GM21576 (cell line): Measurements from ENCODE around the gene IL4.

Experiments
- ATAC-seq: cut with Tn5 transposase; IDR thresholded peaks from one replicate; pipeline ENCODE4 v1.9.1; 2021; ENCODE audit warnings: mild to moderate bottlenecking, moderate library complexity; ENCODE audit not compliant: unreplicated experiment

Gene IL4

DNA sequence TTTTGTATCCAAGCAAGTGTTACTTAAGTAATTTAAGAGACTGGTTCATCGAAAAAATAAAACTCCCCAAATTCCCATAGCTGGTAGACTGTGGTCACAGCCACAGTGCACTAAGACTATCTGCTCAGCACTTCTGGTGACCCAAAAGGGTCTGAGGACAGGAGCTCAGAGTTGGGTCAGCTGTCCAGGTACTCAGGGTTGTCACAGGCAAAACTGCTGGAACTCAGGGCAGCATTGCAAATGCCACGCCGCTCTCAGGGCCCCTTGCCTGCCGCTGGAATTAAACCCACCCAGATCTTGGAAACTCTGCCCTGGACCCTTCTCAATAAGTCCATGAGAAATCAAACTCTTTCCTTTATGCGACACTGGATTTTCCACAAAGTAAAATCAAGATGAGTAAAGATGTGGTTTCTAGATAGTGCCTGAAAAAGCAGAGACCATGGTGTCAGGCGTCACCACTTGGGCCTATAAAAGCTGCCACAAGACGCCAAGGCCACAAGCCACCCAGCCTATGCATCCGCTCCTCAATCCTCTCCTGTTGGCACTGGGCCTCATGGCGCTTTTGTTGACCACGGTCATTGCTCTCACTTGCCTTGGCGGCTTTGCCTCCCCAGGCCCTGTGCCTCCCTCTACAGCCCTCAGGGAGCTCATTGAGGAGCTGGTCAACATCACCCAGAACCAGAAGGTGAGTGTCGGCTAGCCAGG, 16.0 kb upstream of the IL4 start, which contains the start of gene IL13:
IL13 (plus strand) TSS at position 498 of the 705 bp plus-strand sequence; CDS start at position 512, 14 bp downstream.
- ATAC-seq = no peak

DNA sequence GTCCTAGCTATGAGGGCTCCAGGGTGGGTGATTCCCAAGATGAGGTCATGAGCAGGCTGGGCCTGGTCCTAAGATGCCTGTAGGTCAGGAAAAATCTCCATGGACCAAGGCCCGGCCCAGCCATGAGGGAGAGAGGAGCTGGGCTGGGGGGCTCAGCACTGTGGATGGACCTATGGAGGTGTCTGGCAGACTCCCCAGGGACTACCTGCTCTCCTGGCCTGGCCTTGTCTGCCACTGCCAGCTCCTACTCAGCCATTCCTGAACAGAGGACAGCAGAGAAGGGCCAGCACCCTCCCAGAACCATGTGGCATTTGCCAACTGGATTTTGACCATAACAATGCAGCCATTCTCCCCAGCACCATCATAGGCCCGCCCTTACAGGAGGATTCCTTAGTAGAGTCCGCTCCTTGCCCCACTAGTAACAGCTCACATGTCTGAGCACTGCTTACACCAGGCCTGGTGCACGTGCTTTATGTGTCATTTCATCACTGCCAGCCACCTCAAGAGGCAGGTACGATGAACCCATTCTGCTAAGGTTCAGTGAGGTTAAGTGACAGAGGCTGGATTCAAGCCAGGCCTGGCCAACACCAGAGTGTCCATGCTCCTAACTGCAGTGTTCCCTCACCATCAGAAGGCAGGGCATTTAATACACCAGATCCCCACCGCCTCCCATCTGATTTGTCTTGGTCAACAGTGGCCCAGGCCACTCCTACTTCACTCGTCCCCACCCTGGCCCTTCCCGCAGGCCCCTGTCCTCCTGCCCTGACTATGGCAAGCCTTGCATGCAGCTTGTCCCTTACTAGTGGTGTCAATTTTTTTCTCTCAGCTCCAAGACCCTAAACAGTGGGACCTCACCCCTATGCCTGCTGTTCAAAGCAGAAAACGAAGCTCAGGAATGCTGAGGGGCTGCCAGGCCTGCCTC, 15.1 kb upstream of the IL4 start:
- ATAC-seq = no peak

DNA sequence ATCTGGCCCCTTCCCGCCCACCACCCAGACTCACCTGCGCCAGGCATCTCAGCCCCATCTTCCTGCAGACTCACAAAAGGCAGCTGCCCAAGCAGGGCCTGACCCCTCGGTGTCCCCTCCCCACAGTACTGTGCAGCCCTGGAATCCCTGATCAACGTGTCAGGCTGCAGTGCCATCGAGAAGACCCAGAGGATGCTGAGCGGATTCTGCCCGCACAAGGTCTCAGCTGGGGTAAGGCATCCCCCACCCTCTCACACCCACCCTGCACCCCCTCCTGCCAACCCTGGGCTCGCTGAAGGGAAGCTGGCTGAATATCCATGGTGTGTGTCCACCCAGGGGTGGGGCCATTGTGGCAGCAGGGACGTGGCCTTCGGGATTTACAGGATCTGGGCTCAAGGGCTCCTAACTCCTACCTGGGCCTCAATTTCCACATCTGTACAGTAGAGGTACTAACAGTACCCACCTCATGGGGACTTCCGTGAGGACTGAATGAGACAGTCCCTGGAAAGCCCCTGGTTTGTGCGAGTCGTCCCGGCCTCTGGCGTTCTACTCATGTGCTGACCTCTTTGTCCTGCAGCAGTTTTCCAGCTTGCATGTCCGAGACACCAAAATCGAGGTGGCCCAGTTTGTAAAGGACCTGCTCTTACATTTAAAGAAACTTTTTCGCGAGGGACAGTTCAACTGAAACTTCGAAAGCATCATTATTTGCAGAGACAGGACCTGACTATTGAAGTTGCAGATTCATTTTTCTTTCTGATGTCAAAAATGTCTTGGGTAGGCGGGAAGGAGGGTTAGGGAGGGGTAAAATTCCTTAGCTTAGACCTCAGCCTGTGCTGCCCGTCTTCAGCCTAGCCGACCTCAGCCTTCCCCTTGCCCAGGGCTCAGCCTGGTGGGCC, 13.9 kb upstream of the IL4 start:
- ATAC-seq = no peak

DNA sequence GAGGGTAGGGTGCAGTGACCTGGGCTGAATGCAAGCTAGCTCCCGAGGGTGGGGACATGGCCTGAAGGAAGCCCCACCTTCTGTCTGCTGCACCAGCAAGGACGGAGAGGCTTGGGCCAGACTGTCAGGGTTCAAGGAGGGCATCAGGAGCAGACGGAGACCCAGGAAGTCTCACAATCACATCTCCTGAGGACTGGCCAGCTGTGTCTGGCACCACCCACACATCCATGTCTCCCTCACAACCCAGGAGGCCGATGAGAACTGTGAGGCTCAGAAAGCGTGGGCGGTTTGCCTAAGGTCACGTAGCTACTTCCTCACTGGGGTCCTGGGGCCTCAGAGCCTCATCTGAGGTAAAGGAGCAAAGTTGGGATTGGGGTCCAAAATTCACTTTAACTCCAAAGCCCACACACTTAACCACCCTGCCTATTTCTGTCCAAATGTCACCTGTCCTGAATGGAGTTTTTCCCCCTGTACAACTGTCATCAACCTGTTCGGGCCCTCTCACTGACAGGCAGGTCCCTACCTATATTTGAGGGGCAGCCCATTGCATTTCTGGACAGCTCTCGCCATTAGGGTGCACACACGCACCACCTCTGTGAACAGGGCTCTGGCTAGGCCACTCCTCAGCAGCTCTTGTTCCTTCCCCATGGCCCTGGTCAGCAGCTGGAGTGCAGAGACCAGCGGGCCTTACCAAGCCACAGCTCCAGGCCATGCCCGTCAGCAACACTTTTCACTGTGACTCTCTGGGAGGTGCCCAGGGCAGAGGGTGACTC, 12.4 kb upstream of the IL4 start:
- no peak for ATAC-seq

DNA sequence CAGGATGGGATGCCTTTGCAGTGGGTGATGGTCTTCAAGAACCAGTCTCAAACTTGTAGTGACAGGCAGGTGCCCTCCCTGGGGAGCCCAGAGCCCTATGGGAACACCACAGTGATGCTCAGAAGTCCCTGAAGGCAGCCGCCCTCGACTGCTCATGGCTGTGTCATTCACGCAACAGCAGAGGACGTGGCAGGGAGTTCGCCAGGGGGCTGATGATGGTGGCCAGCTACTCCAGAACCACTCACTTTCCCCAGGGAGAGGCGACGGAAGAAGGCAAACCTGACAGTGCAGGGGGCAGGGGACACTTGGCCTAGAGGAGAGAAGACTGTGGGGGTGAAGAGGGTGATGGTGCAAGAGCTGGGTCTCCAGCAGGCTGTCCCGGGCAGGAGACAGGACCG, 11.8 kb upstream of the IL4 start:
- no peak for ATAC-seq

DNA sequence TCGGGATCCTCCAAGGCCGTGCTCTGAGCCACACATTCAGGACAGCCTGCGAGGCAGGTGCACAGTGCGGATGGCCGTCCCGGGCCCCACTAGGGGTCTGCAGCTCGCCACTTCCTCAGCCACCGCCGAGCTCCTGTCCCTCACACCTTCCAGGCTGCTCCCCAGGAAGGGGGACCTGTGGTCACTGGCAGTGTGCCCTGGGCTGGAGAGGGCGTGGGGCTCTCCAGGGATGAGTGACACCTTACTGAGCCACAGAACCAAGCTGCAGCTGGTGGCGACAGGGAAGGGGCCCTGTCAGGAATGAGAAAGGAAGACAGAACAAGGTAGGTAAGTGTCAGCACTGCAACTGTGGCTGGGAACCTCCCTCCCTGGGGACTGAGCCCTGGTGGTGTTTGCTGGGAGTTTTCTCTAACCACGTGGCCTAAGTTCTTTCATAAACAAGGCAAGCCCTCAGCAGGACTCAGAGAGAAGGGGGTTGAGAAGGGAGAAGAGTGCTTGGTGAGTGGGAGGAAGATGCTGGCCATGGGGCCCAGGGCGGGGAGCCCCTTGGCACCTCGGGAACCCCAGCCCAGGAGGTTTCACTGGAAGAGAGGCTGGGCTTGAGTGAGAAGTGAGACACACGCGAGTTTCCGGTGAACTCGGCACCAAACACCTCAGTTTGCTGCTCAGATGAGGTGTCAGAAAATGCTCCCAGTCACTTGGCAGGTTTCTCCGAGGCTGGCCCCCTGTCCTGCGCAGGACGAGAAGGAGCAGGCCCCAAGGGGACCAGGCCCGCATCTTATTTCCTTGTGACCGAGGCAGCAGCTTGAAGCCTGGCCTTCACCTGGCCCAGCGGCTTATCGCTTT, 10.6 kb upstream of the IL4 start:
- peak; percentile 55 for ATAC-seq

DNA sequence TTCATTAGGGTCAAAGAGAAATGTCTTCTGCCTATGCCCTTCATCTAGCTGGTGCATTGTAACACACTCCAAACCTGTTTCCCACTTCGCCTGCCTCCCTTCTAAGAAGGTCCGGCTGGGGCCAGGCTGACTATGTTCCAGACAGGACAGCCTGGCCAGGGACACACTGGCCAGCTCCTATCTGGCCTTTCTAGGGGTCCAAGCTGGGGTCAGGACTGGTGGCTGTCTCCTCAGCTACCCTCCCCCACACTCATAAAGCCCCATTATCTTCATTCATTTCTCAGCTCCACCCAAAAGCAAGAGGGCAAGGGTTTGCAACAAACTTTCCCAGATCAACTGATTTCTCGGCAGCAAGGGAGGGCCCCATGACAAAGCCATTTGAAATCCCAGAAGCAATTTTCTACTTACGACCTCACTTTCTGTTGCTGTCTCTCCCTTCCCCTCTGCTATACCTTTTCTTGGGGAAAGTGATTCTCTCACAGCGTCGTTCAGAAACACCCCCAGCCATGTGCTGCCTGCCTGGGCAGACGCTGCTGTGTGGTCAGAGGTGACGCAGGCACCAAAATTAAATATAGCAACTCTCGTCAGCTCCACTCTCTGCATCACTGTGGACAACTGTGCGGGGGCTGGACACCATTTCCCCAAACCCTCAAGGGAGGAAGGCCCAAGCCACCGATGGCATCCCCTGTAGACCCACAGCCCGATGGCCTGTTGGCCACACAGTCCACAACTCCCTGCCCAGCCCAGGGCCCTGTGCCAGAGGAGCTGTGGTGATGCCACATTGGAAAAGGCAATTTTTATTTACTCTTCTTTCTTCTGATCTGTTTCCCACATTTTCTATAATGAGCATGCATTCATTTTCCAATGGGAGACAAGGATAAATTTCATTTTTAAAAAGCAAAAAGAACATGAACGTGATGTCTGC, 9.8 kb upstream of the IL4 start:
- peak; percentile 46 for ATAC-seq

DNA sequence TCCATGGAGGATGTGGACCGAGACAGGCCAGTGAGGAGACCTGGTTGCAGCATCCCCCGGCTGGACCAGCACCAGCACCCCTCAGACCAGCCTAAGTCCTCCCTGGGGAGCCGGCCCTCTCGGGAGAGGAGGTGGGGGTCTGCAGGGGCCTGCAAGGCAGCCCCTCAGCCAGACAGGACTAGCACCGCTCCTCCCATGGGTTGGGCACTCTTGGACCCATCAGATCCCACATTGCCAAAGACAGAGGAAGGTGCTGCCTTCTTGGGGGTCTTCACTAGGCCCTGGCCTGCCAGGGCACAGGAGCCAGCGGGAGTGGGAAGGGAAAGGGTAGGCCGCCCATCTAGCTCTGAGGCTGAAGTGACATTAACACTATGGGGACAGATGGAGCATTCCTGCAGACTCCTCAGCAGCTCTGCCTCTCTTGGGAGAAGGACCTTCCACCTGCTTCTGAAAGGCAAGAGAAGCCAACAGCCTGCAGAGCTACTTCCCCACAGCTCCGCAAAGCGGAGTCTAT, 9.0 kb upstream of the IL4 start:
- no peak for ATAC-seq

DNA sequence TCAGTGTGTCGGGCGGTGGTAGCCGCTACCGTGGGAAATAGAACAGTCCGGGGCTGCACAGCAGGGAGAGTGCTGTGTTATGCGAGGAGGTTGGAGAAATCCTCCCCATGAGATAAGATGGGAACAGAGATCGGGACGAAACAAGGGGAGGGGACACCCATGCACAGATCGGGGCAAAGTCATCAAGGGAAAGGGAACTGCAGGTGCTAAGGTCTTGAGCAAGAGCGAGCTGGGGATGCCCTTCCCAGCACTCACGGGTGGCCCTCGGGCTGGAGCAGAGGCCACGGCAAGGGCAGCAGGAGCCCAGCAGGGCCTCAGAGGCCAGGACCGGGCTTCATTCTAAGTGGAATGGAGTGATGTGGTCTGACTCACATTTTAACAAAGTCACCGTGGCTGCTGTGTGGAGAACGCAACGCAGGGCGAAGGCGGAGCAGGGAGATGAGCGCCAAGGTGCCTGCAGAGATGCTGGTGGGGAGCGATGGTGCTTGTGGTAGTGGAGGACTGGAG, 8.2 kb upstream of the IL4 start:
- ATAC-seq = no peak

DNA sequence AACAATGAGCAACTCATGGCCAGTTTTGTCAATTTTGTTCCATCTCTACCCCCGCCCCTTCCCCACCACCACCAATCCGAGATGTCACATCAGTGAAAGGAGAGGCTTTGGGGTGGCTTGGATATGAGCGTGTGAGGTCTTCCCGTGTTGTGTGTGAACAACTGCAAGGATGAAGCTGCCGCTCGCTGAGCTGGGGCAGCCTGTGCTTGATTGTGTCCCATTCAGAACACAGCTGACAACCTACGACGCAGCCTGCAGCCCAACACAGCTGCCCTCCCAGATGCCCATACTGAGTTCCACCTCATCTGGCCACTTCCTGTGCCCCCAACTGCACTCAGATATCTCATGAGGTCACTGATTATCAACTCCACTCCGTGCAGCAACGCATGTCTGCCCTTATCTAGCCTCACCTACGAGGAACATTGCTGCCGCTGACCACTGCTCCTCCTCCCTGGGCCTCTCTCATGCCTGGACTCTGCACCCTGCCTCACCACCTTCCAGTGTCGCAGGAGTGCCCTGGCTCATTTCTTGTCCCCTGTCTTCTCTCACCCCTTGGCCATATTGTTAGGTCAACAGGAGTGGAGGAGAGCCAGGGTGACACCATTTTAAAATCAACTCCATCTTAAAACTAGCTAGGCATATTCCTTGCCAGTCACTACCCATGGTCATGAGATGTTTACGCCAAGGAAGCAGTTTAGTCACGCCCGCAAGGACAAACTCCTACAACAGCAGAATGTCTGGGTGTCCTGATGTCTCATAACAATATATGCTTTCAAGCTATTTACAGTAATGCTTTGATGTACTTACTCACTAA, 7.3 kb upstream of the IL4 start:
- no peak for ATAC-seq

DNA sequence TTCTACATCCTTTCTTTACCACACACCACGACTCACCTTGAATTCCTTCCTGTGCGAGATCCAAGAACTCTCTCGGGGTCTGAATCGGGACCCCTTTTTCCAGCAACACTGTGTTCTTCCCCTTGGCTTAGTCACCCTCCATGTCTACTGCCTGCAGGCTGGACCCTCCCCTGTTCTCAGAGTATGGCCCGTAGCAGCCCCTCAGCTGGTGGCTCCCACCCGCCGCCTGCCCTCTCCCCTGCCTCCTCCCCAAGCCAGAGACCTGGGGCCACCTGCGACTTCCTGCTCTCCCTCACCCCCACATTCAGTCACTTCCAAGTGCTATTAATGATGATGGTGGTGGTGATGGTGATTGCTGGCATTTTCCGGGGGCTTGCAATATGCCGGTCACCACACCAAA, 6.5 kb upstream of the IL4 start:
- no peak for ATAC-seq

DNA sequence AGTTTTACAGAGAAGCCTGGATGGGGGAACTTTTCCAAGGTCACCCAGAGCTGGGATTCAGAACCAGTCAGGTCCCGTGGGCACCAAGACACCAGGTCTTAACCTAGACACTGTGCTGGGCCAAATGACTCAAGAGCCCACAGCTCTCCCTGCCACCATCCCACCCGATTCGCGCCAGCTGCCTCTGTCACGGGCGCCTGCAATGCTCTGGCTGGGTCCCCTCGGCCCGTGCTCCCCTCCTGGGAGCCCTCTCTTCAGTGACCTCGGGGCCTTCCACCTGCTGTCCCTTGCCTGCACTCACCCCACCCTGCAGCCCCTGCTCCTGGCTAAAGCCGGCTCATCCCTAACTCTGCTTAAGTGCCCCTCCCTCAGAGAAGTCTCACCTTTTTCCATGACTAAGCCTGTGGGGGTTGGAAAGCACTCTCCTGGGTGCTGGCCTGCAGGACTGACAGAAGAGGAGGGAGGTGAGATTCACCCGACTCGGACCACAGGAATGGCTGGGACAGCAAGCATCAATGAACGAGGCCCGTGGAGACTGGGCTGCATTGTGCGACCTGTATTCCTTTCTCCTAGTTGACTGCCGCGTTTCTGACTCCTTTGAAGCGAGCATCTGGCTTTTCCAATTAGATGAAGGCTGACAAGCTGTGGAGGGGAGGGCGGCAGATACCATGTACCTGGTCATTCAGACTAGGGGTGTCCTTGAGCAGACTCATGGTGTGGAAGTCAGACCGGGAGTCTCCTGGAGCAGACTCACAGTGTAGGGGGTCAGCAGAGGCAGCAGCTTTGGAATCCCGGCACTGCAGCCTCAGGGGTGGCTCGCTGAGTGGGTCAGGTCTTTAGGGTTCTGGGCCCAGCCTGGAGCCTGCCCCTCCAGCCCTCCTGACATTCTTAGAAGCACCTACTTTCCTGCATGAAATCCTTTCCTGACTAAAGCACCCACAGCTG, 5.8 kb upstream of the IL4 start:
- no peak for ATAC-seq

DNA sequence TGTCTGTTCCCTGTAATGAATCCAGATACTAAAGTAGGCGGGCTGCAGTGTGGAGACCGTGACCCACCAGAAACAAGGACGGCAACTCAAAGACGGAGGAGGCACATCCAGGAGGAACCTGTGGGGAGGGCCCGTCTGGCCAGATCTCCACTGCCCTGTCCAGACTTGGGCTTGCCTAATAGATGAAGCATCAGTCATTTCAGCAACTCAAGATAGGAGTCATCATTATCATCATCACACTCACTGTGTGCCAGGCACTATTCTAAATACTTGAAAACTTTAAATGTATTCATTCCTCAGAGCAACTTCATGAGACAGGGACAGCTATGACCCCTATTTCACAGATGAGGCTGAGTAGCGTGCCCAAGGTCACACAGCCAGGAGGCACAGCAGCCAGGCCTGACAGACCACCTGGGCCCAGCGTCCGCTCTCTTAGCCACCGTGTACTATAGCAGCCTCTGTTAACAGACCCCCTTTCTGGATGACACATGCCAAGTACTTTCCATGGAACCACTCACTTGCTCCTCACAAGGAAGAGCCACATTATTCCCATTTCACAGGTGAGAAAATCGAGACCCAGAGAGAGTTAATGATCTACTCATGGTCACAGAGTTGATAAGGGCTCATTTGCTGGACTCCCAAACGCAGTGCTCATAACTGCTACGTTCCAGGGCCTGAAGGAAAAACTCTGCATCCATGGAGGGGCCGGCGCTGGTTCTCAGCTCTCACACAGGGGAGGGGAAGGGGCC, 4.9 kb upstream of the IL4 start:
- ATAC-seq = no peak

DNA sequence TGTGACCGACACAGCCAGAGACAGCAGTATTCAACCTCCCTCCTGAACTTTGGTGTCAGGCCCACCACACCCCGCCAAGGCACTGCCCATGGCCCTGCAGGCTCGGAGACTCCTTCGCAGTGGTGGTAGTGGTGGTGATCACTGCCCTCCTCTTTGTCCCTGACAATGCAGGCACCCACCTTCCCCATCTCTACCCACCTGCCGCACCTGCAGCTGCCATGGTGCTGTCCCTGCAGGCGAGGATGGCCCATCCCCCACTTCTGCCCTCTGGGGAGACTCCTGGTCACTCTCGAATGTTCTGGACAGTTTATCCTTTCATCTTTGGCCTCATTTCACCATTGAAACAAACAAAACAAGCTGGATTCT, 4.4 kb upstream of the IL4 start:
- ATAC-seq = no peak
